Measurements from ENCODE around the gene ZEB1.

- no peak for TF ChIP-seq CTCF (IDR thresholded peaks at IDR 0.05)
- no peak for TF ChIP-seq POLR2A (IDR thresholded peaks at IDR 0.05)
- TF ChIP-seq EP300 (IDR thresholded peaks at IDR 0.05): no peak
These were observed 149.5 kb downstream of the ZEB1 start for GRCh38 chr10:31468536-31468859.

Measured in sigmoid colon (tissue), 4 donors.